K562 (cell line): ENCODE data around the gene EFHB. TPM values are rescaled to one million over a fixed set of nuclear protein-coding genes. Genes with fewer than 3 reads are reported as not detected.

Source experiments
- BCL6 ChIP-seq: fragments of 250-450 bp; sonication (Bioruptor Pico); IDR thresholded peaks from 2 replicates; pipeline ENCODE4 v1.4.0; 2020
- FOXK1 ChIP-seq: sonication (generic); formaldehyde crosslinking; IDR thresholded peaks from 2 replicates; pipeline ENCODE4 v1.8.0; 2022; ENCODE audit warnings: missing genetic modification reagents, mild to moderate bottlenecking, borderline replicate concordance
- GABPB2 ChIP-seq: fragments of 250-450 bp; sonication (Bioruptor Pico); conservative IDR thresholded peaks from 2 replicates; pipeline ENCODE4 v1.5.1; 2021; ENCODE audit warnings: mild to moderate bottlenecking
- MAZ ChIP-seq, 2 experiments: fragments of 450-650 bp in 1 of 2; sonication (generic) in 1 of 2; formaldehyde crosslinking; IDR thresholded peaks in 1 of 2; conservative IDR thresholded peaks in 1 of 2; 2 replicates each; pipeline versions ENCODE4 v1.4.0 to v1.5.0; 2020; ENCODE audit warnings: mild to moderate bottlenecking in 1 of 2, missing genetic modification reagents in 1 of 2
- NBN ChIP-seq: fragments of 450-650 bp; IDR thresholded peaks from 2 replicates; pipeline ENCODE4 v1.6.1; 2016; ENCODE audit warnings: low read depth, mild to moderate bottlenecking
- OTX1 ChIP-seq: fragments of 450-650 bp; formaldehyde crosslinking; IDR thresholded peaks from 2 replicates; pipeline ENCODE4 v1.4.0; 2022; ENCODE audit warnings: mild to moderate bottlenecking
- PML ChIP-seq: IDR thresholded peaks from 2 replicates; pipeline ENCODE4 v1.6.1; 2012; ENCODE audit warnings: low read length, inconsistent platforms
- SIRT6 ChIP-seq: IDR thresholded peaks from one replicate; pipeline ENCODE4 v1.6.1; 2012; ENCODE audit warnings: low read depth, mild to moderate bottlenecking, control low read depth, inconsistent platforms, low read length, moderate library complexity
- SNRNP70 ChIP-seq: fragments of 200-400 bp; formaldehyde crosslinking; optimal IDR thresholded peaks from 2 replicates; pipeline ENCODE3; 2017; ENCODE audit warnings: low read depth, low read length
- TRIM28 ChIP-seq: fragments of 450-650 bp; IDR thresholded peaks from 2 replicates; pipeline ENCODE4 v1.6.1; 2017
- ZNF280A ChIP-seq: fragments of 450-650 bp; IDR thresholded peaks from 2 replicates; pipeline ENCODE4 v1.6.1; 2018; ENCODE audit warnings: mild to moderate bottlenecking, low read depth; ENCODE audit not compliant: partially characterized antibody
- ZNF609 ChIP-seq: sonication (generic); formaldehyde crosslinking; IDR thresholded peaks from 2 replicates; pipeline ENCODE4 v1.8.1; 2023; ENCODE audit warnings: missing genetic modification reagents, mild to moderate bottlenecking, borderline replicate concordance
- ZNF778 ChIP-seq: fragments of 450-650 bp; formaldehyde crosslinking; IDR thresholded peaks from 2 replicates; pipeline ENCODE4 v1.4.0; 2020; ENCODE audit warnings: mild to moderate bottlenecking, moderate library complexity
- polyA plus RNA-seq, 8 experiments: library from polyadenylated mRNA; depleted of rRNA in 4 of 8; stranded (reverse) in 5 of 8; unstranded in 3 of 8; fragments of >200 nt; fragmentation: Nextera tagmentation in 2 of 8; fragmentation: Illumina TruSeq in 1 of 8; extraction: Ambion mirVana in 2 of 8; extraction: Trizol in 1 of 8; gene quantifications; 2 replicates each; pipeline versions ENCODE4 v1.2.1 to v1.2.3, GENCODE V29; 2011 to 2014; ENCODE audit warnings: inconsistent platforms in 1 of 8, missing spikeins in 1 of 8
- total RNA-seq, 7 experiments: library from RNA; depleted of rRNA in 6 of 7; stranded (reverse); fragments of >200 nt in 6 of 7; fragmentation: Illumina TruSeq in 2 of 7; extraction: Trizol in 2 of 7; gene quantifications; 2 replicates each; pipeline versions ENCODE4 v1.2.1 to v1.2.3, GENCODE V29; 2011 to 2021; ENCODE audit warnings: low replicate concordance in 1 of 7
- TF ChIP-seq, protein P1 (sequence below): fragments of 450-650 bp; formaldehyde crosslinking; IDR thresholded peaks from 2 replicates; pipeline ENCODE4 v1.4.0; 2022; ENCODE audit warnings: mild to moderate bottlenecking, moderate library complexity
- TF ChIP-seq, protein P2 (sequence below): IDR thresholded peaks from 2 replicates; pipeline ENCODE4 v1.6.1; 2014; ENCODE audit warnings: antibody characterized with exemption

Gene EFHB
- total and polyA plus RNA-seq, 9 of the 15 experiments (the other 6 are each of a cell fraction or from before 2014, with no cell fraction given): 1.5 to 4.0 (median 1.8) TPM

DNA sequence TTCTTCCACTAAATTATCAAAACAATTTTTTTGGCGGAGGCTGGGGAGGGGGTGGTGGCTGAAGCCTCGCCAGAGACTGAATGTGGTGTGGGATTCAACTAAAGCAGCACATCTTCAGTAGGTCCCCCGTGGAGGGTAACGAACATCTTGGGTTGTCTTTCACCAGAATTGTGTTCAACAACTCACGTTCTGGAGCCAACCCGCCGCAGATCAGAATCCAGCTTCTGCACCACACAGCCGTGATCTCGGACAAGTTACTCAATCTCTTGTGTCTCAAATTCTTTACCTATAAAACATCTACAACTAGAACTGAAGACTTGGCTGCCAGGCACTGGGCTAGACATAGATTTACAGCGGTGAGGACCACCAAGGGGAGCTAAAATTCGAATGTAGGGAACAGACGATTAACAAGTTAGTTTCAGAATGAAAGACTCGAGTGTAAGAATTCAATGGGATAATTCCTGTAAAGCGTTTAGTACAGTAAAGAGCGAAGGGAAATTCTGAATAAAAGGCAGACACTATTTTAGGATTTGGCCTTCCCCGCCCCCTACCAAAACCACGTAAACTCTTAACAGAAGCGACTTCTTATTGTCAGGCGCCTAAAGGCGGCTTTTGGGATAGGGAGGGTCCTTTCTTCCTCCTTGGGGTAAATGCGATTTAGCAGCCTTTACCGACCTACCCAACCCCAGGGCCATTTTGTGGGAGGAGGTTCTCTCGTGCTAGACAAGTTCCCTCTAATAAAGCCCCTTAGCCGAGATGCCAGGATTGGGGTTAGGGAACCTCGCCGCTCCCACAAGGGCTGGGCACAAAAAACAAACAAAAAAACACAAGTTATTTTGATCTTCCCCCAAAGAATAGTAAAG, 12.2 kb upstream of the EFHB start (continued):
- TF ChIP-seq, protein P1, sequence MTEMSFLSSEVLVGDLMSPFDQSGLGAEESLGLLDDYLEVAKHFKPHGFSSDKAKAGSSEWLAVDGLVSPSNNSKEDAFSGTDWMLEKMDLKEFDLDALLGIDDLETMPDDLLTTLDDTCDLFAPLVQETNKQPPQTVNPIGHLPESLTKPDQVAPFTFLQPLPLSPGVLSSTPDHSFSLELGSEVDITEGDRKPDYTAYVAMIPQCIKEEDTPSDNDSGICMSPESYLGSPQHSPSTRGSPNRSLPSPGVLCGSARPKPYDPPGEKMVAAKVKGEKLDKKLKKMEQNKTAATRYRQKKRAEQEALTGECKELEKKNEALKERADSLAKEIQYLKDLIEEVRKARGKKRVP: no peak
- TF ChIP-seq NBN: no peak
- TF ChIP-seq ZNF609: no peak
- TF ChIP-seq ZNF280A: no peak
- TF ChIP-seq MAZ (CRISPR knock-in tag; conservative IDR thresholded peaks at IDR 0.05 in 1 of 2, IDR thresholded peaks at IDR 0.05 in 1 of 2): 0 out of 4 replicates have a peak, but pooled peaks of 1 of the 2 experiments have one; percentile 1
- TF ChIP-seq SNRNP70: no peak
- 0 out of 2 replicates have a peak, but pooled peaks have one; percentile 54 for TF ChIP-seq OTX1
- no peak for TF ChIP-seq FOXK1 (CRISPR knock-in tag)
- TF ChIP-seq SIRT6: no peak
- TF ChIP-seq GABPB2 (CRISPR knock-in tag): no peak
- TF ChIP-seq, protein P2, sequence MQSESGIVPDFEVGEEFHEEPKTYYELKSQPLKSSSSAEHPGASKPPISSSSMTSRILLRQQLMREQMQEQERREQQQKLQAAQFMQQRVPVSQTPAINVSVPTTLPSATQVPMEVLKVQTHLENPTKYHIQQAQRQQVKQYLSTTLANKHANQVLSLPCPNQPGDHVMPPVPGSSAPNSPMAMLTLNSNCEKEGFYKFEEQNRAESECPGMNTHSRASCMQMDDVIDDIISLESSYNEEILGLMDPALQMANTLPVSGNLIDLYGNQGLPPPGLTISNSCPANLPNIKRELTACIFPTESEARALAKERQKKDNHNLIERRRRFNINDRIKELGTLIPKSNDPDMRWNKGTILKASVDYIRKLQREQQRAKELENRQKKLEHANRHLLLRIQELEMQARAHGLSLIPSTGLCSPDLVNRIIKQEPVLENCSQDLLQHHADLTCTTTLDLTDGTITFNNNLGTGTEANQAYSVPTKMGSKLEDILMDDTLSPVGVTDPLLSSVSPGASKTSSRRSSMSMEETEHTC: no peak
- TF ChIP-seq TRIM28: no peak
- TF ChIP-seq ZNF778: no peak
- no peak; the same call in 1 of the 2 replicates for TF ChIP-seq PML
- TF ChIP-seq BCL6 (CRISPR knock-in tag): no peak
